K562 (cell line): Measurements from ENCODE around the gene KATNAL1. TPM values are rescaled to one million over a fixed set of nuclear protein-coding genes. Genes with fewer than 3 reads are reported as not detected.

Source experiments
- ATAC-seq: fragments of 200-7000 bp; cut with Tn5 transposase; 3 replicates; pipeline ENCODE4 v1.9.1; 2020; ENCODE audit warnings: moderate library complexity
- BruUV-seq: library from RNA; stranded (reverse); fragments of 400-500 nt; replicated peaks from 2 replicates; lab custom pipeline; 2021; lab: Mats Ljungman, UMichigan
- CTCF ChIA-PET: fragments of 300-600 bp; formaldehyde crosslinking; extraction: SDS; loops from one replicate; lab custom pipeline; 2021; ENCODE audit warnings: low intra/inter-chr PET ratio; lab: Yijun Ruan, JAX
- POLR2A ChIA-PET: fragments of 300-600, 350-650 bp; sonication (Branson Sonifier 250); formaldehyde crosslinking; extraction: SDS; loops from one replicate; lab custom pipeline; 2021; ENCODE audit warnings: antibody characterized with exemption, inconsistent platforms; lab: Yijun Ruan, JAX
- DNase-seq, 4 experiments: peaks; one replicate each; pipeline versions ENCODE4 v3.0.0 to v3.0.0-alpha.2; 2011 to 2018; ENCODE audit warnings: low spot score in 3 of 4, mixed read lengths in 3 of 4; ENCODE audit errors: extremely low read depth in 1 of 4
- FAIRE-seq: peaks from 2 replicates; lab custom pipeline; 2011; peaks lifted over from hg19 to GRCh38; lab: Jason Lieb, UNC
- H2AFZ ChIP-seq: 2 replicates; pipeline ENCODE4 v1.6.0; 2011; ENCODE audit warnings: low read depth, low read length, control low read depth, inconsistent platforms
- H3K27ac ChIP-seq: fragments of 200-600 bp; 3 replicates; pipeline ENCODE4 v1.8.0; 2011; ENCODE audit warnings: low read depth, mild to moderate bottlenecking, control low read depth, inconsistent platforms, low read length, moderate library complexity, mixed read lengths; ENCODE audit errors: extremely low read depth
- H3K27me3 ChIP-seq, 2 experiments: fragments of 300-600 bp in 1 of 2; 2 replicates in 1 of 2; 3 replicates in 1 of 2; pipeline versions ENCODE4 v1.6.0 to v1.8.0; 2011; ENCODE audit warnings: inconsistent platforms in 2 of 2, low read length in 2 of 2, mild to moderate bottlenecking in 1 of 2, mixed read lengths in 1 of 2, moderate library complexity in 1 of 2; ENCODE audit not compliant: control insufficient read depth in 2 of 2, insufficient read depth in 2 of 2
- H3K36me3 ChIP-seq: fragments of 300-600 bp; 3 replicates; pipeline ENCODE4 v1.8.0; 2011; ENCODE audit warnings: mild to moderate bottlenecking, low read length, inconsistent platforms; ENCODE audit not compliant: control insufficient read depth, insufficient read depth
- H3K4me1 ChIP-seq, 2 experiments: fragments of 200-600 bp in 1 of 2; replicated peaks in 1 of 2; 2 replicates in 1 of 2; 3 replicates in 1 of 2; pipeline versions ENCODE4 v1.5.1 to v1.8.0; 2011; ENCODE audit warnings: inconsistent platforms in 2 of 2, low read length in 2 of 2, mild to moderate bottlenecking in 1 of 2, mixed read lengths in 1 of 2, moderate library complexity in 1 of 2; ENCODE audit not compliant: control insufficient read depth in 2 of 2, insufficient read depth in 2 of 2
- H3K4me2 ChIP-seq: 2 replicates; pipeline ENCODE4 v1.6.1; 2011; ENCODE audit warnings: low read length, control low read depth, inconsistent platforms, mixed read lengths; ENCODE audit not compliant: insufficient read depth
- H3K4me3 ChIP-seq: fragments of 200-600 bp; sonication (generic), shearing (Covaris generic); 2 replicates; pipeline ENCODE4 v1.5.1; 2016; ENCODE audit warnings: control low read depth, inconsistent platforms
- H3K79me2 ChIP-seq: fragments of 200-600 bp; 3 replicates; pipeline ENCODE4 v1.8.0; 2011; ENCODE audit warnings: low read length, inconsistent platforms; ENCODE audit not compliant: control insufficient read depth, insufficient read depth
- H3K9ac ChIP-seq, 2 experiments: 2 replicates each; pipeline versions ENCODE4 v1.6.0 to v1.6.1; 2011; ENCODE audit warnings: low read depth in 2 of 2, low read length in 2 of 2, control low read depth in 1 of 2, inconsistent platforms in 1 of 2, mild to moderate bottlenecking in 1 of 2, mixed read lengths in 1 of 2; ENCODE audit not compliant: insufficient read depth in 1 of 2
- H3K9me1 ChIP-seq: one replicate; pipeline ENCODE4 v1.6.0; 2011; ENCODE audit warnings: inconsistent platforms, mild to moderate bottlenecking, low read length, moderate library complexity; ENCODE audit not compliant: control insufficient read depth, insufficient read depth
- H3K9me3 ChIP-seq: replicated peaks from 2 replicates; pipeline ENCODE4 v1.5.1; 2011; ENCODE audit warnings: low read depth, low read length, inconsistent platforms; ENCODE audit not compliant: control insufficient read depth, insufficient read depth
- H4K20me1 ChIP-seq: replicated peaks from 2 replicates; pipeline ENCODE4 v1.6.1; 2011; ENCODE audit warnings: low read length, inconsistent platforms, mixed read lengths; ENCODE audit not compliant: control insufficient read depth, insufficient read depth
- CHD1 ChIP-seq: fragments of 200-600 bp; sonication (generic); IDR thresholded peaks from one replicate; pipeline ENCODE4 v1.6.1; 2012; ENCODE audit warnings: mild to moderate bottlenecking, moderate library complexity, low read length, inconsistent platforms
- FOXK1 ChIP-seq: sonication (generic); formaldehyde crosslinking; IDR thresholded peaks from 2 replicates; pipeline ENCODE4 v1.8.0; 2022; ENCODE audit warnings: missing genetic modification reagents, mild to moderate bottlenecking, borderline replicate concordance
- KLF6 ChIP-seq: fragments of 250-450 bp; sonication (Bioruptor Pico); IDR thresholded peaks from 2 replicates; pipeline ENCODE4 v1.4.0; 2020; ENCODE audit warnings: mild to moderate bottlenecking, moderate library complexity, borderline replicate concordance
- MAFF ChIP-seq: IDR thresholded peaks from 2 replicates; pipeline ENCODE4 v1.6.1; 2012; ENCODE audit warnings: low read length, improper control_type of control experiment
- PHTF2 ChIP-seq: fragments of 250-450 bp; sonication (Bioruptor Pico); IDR thresholded peaks from 2 replicates; pipeline ENCODE4 v1.5.0; 2021; ENCODE audit warnings: mild to moderate bottlenecking
- SMAD3 ChIP-seq: fragments of 450-650 bp; formaldehyde crosslinking; conservative IDR thresholded peaks from 2 replicates; pipeline ENCODE4 v1.4.0; 2020; ENCODE audit warnings: mild to moderate bottlenecking
- WGBS: fragments of 100-300 bp; shearing (Covaris generic); methylation state at CpG from one replicate; pipeline ENCODE4 v1.1.6; 2016; ENCODE audit warnings: low coverage, mixed read lengths; ENCODE audit not compliant: insufficient coverage; ENCODE audit errors: missing lambda C conversion rate; 5-methylcytosine and 5-hydroxymethylcytosine counted together
- in situ Hi-C: fragments of 300-500 bp; cut with MboI; formaldehyde crosslinking; loops from 4 replicates; pipeline ENCODE4 v1.15.0; 2018; ENCODE audit warnings: inconsistent platforms, mixed read lengths
- intact Hi-C: fragments of 100-400 bp; cut with micrococcal nuclease; formaldehyde crosslinking; loops from 2 replicates; pipeline ENCODE4 v1.14.2; 2022
- polyA plus RNA-seq, 8 experiments: library from polyadenylated mRNA; depleted of rRNA in 4 of 8; stranded (reverse) in 5 of 8; unstranded in 3 of 8; fragments of >200 nt; fragmentation: Nextera tagmentation in 2 of 8; fragmentation: Illumina TruSeq in 1 of 8; extraction: Ambion mirVana in 2 of 8; extraction: Trizol in 1 of 8; gene quantifications; 2 replicates each; pipeline versions ENCODE4 v1.2.1 to v1.2.3, GENCODE V29; 2011 to 2014; ENCODE audit warnings: inconsistent platforms in 1 of 8, missing spikeins in 1 of 8
- total RNA-seq, 7 experiments: library from RNA; depleted of rRNA in 6 of 7; stranded (reverse); fragments of >200 nt in 6 of 7; fragmentation: Illumina TruSeq in 2 of 7; extraction: Trizol in 2 of 7; gene quantifications; 2 replicates each; pipeline versions ENCODE4 v1.2.1 to v1.2.3, GENCODE V29; 2011 to 2021; ENCODE audit warnings: low replicate concordance in 1 of 7
- TF ChIP-seq, protein P1 (sequence below): sonication (generic); formaldehyde crosslinking; IDR thresholded peaks from 2 replicates; pipeline ENCODE4 v1.8.1; 2023; ENCODE audit warnings: missing genetic modification reagents, mild to moderate bottlenecking, borderline replicate concordance
- TF ChIP-seq, protein P2 (sequence below): fragments of 450-650 bp; IDR thresholded peaks from 2 replicates; pipeline ENCODE4 v1.6.1; 2018; ENCODE audit not compliant: partially characterized antibody

The KATNAL1 gene
- total and polyA plus RNA-seq, 9 of the 15 experiments (the other 6 are each of a cell fraction or from before 2014, with no cell fraction given), result 2.5 to 8.2 (median 5.5) TPM

DNA sequence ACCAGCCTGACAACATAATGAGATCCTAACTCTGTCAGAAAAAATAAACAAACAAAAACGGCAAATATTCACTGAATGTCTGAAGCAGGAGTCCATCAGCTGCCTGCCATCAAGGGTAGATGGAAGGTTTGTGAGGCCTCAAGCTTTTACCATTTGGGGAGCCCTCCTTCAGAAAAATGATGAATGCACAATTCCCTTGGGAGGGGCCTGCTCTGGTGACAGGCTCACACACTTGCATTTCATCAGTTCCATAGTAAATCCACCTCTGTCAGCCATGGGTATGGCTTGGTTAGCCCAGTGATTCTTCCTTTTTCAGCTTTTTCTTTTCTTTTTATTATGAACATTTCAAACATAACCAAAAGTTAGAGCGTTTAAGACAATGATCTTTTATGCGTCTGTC, 26.3 kb upstream of the KATNAL1 start:
- no peak overlapping the region for H3K4me3 ChIP-seq
- no peak overlapping the region for H2AFZ ChIP-seq
- no peaks in the 10 kb centered on the region for H3K27me3 ChIP-seq
- DNase-seq (no peak), ATAC-seq (no peak), FAIRE-seq (no peak)
- TF ChIP-seq CHD1, result no peak
- TF ChIP-seq FOXK1 (CRISPR knock-in tag), result no peak
- no peak for TF ChIP-seq KLF6
- TF ChIP-seq, protein P1, sequence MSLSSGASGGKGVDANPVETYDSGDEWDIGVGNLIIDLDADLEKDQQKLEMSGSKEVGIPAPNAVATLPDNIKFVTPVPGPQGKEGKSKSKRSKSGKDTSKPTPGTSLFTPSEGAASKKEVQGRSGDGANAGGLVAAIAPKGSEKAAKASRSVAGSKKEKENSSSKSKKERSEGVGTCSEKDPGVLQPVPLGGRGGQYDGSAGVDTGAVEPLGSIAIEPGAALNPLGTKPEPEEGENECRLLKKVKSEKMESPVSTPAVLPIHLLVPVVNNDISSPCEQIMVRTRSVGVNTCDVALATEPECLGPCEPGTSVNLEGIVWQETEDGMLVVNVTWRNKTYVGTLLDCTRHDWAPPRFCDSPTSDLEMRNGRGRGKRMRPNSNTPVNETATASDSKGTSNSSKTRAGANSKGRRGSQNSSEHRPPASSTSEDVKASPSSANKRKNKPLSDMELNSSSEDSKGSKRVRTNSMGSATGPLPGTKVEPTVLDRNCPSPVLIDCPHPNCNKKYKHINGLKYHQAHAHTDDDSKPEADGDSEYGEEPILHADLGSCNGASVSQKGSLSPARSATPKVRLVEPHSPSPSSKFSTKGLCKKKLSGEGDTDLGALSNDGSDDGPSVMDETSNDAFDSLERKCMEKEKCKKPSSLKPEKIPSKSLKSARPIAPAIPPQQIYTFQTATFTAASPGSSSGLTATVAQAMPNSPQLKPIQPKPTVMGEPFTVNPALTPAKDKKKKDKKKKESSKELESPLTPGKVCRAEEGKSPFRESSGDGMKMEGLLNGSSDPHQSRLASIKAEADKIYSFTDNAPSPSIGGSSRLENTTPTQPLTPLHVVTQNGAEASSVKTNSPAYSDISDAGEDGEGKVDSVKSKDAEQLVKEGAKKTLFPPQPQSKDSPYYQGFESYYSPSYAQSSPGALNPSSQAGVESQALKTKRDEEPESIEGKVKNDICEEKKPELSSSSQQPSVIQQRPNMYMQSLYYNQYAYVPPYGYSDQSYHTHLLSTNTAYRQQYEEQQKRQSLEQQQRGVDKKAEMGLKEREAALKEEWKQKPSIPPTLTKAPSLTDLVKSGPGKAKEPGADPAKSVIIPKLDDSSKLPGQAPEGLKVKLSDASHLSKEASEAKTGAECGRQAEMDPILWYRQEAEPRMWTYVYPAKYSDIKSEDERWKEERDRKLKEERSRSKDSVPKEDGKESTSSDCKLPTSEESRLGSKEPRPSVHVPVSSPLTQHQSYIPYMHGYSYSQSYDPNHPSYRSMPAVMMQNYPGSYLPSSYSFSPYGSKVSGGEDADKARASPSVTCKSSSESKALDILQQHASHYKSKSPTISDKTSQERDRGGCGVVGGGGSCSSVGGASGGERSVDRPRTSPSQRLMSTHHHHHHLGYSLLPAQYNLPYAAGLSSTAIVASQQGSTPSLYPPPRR (CRISPR knock-in tag), result no peak
- TF ChIP-seq PHTF2 (CRISPR knock-in tag), result no peak
- TF ChIP-seq MAFF, result no peak
- TF ChIP-seq, protein P2, sequence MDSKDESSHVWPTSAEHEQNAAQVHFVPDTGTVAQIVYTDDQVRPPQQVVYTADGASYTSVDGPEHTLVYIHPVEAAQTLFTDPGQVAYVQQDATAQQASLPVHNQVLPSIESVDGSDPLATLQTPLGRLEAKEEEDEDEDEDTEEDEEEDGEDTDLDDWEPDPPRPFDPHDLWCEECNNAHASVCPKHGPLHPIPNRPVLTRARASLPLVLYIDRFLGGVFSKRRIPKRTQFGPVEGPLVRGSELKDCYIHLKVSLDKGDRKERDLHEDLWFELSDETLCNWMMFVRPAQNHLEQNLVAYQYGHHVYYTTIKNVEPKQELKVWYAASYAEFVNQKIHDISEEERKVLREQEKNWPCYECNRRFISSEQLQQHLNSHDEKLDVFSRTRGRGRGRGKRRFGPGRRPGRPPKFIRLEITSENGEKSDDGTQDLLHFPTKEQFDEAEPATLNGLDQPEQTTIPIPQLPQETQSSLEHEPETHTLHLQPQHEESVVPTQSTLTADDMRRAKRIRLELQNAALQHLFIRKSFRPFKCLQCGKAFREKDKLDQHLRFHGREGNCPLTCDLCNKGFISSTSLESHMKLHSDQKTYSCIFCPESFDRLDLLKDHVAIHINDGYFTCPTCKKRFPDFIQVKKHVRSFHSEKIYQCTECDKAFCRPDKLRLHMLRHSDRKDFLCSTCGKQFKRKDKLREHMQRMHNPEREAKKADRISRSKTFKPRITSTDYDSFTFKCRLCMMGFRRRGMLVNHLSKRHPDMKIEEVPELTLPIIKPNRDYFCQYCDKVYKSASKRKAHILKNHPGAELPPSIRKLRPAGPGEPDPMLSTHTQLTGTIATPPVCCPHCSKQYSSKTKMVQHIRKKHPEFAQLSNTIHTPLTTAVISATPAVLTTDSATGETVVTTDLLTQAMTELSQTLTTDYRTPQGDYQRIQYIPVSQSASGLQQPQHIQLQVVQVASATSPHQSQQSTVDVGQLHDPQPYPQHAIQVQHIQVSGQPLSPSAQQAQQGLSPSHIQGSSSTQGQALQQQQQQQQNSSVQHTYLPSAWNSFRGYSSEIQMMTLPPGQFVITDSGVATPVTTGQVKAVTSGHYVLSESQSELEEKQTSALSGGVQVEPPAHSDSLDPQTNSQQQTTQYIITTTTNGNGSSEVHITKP, result peak; percentile 19
- TF ChIP-seq SMAD3 (CRISPR knock-in tag), result no peak
- in situ Hi-C loops, result loop anchor here (25.0 kb wide), 1 partner anchor 196 kb away; no protein-coding TSS in a partner anchor
- WGBS, result 41% methylated on average over 3 of the region's 3 CpGs
- CTCF ChIA-PET, result no interaction called here
- H3K27ac ChIP-seq, result no peak overlapping the region
- H3K9me1 ChIP-seq, result no peaks in the 10 kb centered on the region
- POLR2A ChIA-PET, result interaction anchor here (1.0 kb wide), 1 partner anchor 15 kb away, joined by 4 read pairs; no protein-coding TSS in a partner anchor
- intact Hi-C loops, result loop anchor here (2.0 kb wide), 1 partner anchor 151 kb away; no protein-coding TSS in a partner anchor
- BruUV-seq, result no TSS peak
- no peaks in the 10 kb centered on the region for H3K79me2 ChIP-seq
- peaks cover 14 to 15% of the 10 kb centered on the region in 2 experiments; a peak in 3 of 5 replicates for H3K4me1 ChIP-seq
- no peak overlapping the region for H3K9ac ChIP-seq
- no peaks in the 10 kb centered on the region for H4K20me1 ChIP-seq
- H3K36me3 ChIP-seq, result no peaks in the 10 kb centered on the region
- H3K4me2 ChIP-seq, result no peak overlapping the region
- H3K9me3 ChIP-seq, result no peaks in the 10 kb centered on the region
